ENCODE data around the gene GEN1. TPM values are rescaled to one million over a fixed set of nuclear protein-coding genes. Genes with fewer than 3 reads are reported as not detected.
A peak's percentile ranks its signal among the peaks of the same experiment; 100 is the strongest.

The GEN1 gene
- total and polyA plus RNA-seq, 10 of the 15 experiments (the other 5 are each of a cell fraction or from before 2014, with no cell fraction given): 6.0 to 49.6 (median 36.0) TPM

DNA sequence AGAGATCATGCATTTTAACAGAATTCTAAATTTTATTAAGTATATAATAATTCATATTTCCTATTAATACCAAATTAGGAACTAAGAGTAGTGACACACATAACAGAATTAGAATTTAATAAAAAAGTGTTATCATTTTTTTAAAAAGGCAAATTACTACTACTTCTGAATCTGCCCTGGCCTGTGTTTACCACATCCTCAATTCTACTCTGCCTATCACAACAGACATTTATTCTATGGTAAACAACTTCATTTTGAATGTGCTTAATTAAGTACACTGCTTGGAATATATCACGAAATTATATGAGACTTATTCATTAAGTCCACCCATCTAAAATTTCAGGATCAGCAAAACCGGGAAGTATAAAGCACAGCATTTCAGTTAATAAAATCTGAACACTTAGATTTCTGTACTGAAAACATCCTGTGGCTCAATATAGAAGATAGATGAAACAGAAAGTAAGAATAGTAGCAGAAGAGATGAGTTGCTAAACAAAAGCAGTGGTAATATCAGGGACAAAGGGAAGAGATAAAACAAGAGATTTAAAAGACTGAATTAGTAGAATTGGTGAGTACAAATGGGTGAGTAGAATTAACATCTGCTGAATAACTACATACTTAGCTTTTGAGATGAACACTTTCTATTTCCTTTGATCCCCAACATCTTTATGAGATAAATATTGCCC is 4.0 kb upstream of the GEN1 start (continued):
- TF ChIP-seq, protein P1, sequence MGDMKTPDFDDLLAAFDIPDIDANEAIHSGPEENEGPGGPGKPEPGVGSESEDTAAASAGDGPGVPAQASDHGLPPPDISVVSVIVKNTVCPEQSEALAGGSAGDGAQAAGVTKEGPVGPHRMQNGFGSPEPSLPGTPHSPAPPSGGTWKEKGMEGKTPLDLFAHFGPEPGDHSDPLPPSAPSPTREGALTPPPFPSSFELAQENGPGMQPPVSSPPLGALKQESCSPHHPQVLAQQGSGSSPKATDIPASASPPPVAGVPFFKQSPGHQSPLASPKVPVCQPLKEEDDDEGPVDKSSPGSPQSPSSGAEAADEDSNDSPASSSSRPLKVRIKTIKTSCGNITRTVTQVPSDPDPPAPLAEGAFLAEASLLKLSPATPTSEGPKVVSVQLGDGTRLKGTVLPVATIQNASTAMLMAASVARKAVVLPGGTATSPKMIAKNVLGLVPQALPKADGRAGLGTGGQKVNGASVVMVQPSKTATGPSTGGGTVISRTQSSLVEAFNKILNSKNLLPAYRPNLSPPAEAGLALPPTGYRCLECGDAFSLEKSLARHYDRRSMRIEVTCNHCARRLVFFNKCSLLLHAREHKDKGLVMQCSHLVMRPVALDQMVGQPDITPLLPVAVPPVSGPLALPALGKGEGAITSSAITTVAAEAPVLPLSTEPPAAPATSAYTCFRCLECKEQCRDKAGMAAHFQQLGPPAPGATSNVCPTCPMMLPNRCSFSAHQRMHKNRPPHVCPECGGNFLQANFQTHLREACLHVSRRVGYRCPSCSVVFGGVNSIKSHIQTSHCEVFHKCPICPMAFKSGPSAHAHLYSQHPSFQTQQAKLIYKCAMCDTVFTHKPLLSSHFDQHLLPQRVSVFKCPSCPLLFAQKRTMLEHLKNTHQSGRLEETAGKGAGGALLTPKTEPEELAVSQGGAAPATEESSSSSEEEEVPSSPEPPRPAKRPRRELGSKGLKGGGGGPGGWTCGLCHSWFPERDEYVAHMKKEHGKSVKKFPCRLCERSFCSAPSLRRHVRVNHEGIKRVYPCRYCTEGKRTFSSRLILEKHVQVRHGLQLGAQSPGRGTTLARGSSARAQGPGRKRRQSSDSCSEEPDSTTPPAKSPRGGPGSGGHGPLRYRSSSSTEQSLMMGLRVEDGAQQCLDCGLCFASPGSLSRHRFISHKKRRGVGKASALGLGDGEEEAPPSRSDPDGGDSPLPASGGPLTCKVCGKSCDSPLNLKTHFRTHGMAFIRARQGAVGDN (IDR thresholded peaks at IDR 0.05): no peak
- TF ChIP-seq JUND (IDR thresholded peaks at IDR 0.05; ENCODE audit: low read depth, low read length) (no peak), FOXM1 (IDR thresholded peaks at IDR 0.05; ENCODE audit: low read depth, low read length) (0 out of 2 replicates have a peak, but pooled peaks have one; percentile 29), CUX1 (IDR thresholded peaks at IDR 0.05; ENCODE audit: insufficient replicate concordance, low read depth, low read length) (no peak), NFIC (IDR thresholded peaks at IDR 0.05; ENCODE audit: low read depth, low read length) (0 out of 2 replicates have a peak, but pooled peaks have one; percentile 44), CHD2 (IDR thresholded peaks at IDR 0.05; ENCODE audit: borderline replicate concordance, low read depth, low read length) (no peak), STAT1 (conservative IDR thresholded peaks at IDR 0.05) (no peak), NFXL1 (IDR thresholded peaks at IDR 0.05; ENCODE audit: borderline replicate concordance) (no peak), EZH2 (IDR thresholded peaks at IDR 0.05; ENCODE audit: borderline replicate concordance, control insufficient read depth, low read depth, low read length) (no peak), ZBED1 (IDR thresholded peaks at IDR 0.05; ENCODE audit: borderline replicate concordance) (no peak), BHLHE40 (IDR thresholded peaks at IDR 0.05; ENCODE audit: borderline replicate concordance in 1 of 2, low read depth in 2 of 2, low read length in 1 of 2) (no peak), E4F1 (IDR thresholded peaks at IDR 0.05; ENCODE audit: borderline replicate concordance, partially characterized antibody) (no peak), KLF5 (IDR thresholded peaks at IDR 0.05; ENCODE audit: partially characterized antibody) (no peak)
- TF ChIP-seq, protein P2, sequence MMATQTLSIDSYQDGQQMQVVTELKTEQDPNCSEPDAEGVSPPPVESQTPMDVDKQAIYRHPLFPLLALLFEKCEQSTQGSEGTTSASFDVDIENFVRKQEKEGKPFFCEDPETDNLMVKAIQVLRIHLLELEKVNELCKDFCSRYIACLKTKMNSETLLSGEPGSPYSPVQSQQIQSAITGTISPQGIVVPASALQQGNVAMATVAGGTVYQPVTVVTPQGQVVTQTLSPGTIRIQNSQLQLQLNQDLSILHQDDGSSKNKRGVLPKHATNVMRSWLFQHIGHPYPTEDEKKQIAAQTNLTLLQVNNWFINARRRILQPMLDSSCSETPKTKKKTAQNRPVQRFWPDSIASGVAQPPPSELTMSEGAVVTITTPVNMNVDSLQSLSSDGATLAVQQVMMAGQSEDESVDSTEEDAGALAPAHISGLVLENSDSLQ (IDR thresholded peaks at IDR 0.05): 0 out of 2 replicates have a peak, but pooled peaks have one; percentile 19
